Anterior cingulate cortex (tissue), 58 donors: ENCODE data around the gene MED13L.

ENCODE experiments used
- DNase-seq, 58 donors: peaks; one replicate each; lab custom pipeline; 2025; lab: John Stamatoyannopoulos, UW

Gene MED13L

DNA sequence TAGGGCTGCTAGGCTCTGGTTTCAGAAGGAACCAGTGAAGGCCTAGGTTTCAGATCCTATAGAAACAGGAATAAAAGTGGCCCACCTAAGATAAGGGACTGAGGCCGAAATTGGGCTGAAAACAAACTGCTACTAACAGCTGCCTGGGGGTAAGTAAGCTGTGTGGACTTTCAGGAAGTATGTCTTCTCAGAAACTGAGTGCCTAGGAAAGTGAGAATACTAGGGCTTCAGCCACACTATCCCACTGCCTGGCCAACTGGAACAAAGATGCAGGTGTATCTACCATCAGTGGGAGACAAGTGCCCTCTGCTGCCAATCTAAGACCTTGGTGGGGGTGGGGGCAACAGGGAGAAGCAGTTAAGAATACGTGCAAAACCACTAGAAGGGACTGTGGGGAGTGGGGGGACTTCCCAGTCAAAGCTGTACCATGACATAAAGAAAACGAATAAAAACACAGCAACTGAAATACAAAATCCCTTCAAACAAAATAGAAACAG lies 82.5 kb downstream of the MED13L start:
- DNase-seq: no peak

- DNase-seq: no peak
Measured at GRCh38 chr12:116189692-116190091, 87.8 kb downstream of the MED13L start.

GRCh38 chr12:116188581-116188980 lies 88.9 kb downstream of the MED13L start:
- no peak for DNase-seq

DNA sequence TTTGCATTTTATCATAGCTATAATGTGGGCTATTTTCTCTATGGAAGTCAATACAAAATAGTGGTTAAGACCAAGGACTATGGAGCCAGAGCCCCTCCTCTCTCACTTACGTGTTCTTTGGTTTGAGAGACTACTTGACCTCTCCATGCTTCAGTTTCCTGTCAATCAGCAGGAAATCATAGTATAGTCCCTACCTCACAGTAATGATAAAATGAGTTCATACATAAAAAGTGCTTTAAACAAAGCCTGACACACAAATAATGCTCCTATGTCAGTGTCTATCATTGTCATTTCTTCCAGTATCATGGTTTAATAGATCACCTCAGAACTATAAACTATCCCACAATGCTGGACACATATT lies 90.4 kb downstream of the MED13L start:
- DNase-seq: no peak

GRCh38 chr12:116186482-116187150 lies 90.9 kb downstream of the MED13L start:
- no peak for DNase-seq

DNA sequence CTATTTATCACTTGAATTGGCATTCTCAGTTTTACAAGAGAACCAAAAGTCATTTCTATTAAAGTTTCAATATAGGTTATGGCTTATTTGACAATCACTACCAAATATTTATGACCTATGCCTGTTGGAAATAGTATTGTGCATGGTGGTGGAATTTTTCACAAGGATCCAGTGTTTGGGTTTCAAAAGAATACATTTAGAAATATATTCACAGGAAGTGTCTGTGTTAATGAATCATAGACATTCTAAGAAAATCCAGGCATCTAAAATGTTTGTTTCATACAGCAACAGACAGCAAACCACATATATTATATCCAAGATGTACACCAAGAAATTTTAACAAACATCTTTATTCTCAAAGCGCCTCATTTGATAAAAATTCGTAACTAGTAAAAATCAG lies 92.7 kb downstream of the MED13L start:
- no peak for DNase-seq

GRCh38 chr12:116183741-116184141 lies 93.8 kb downstream of the MED13L start:
- DNase-seq: no peak

DNA sequence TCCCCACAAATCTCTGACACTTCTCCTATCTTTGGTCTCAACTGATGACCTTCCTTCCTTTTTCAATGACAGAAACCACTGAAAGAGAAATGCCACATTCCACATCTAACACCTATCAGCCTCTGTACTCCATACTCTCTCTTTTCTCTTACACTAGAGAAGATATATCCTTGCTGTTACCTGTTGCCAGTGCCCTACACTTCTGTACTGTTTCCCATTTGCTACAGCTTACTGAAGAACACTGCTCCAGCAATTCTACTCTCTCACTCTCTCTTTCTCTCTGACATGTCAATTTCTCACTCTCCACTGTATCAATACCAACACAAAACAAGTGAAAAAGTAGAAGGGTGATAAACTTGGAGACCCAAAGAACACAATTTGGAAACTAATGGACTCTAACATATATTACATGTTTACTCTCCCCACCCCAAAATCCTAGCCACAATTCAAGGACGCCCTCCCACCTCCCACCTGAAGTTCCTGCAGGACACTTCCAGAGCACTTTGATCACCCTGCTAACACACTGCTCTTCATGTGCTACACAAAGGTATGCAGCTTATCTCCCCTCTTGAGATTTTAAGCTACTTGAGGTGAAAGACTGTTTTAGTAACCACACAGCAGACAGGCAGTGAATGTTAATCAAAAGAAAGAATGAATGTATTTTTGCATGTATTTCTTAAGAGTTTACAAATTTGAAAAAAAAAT lies 95.0 kb downstream of the MED13L start:
- no peak for DNase-seq

- DNase-seq: no peak
Measured at GRCh38 chr12:116180448-116180847, 97.0 kb downstream of the MED13L start.

- DNase-seq: no peak
Measured at GRCh38 chr12:116179384-116179783, 98.1 kb downstream of the MED13L start.

GRCh38 chr12:116177017-116177416 lies 100.5 kb downstream of the MED13L start:
- no peak for DNase-seq

- no peak for DNase-seq
Measured at GRCh38 chr12:116174904-116175303, 102.6 kb downstream of the MED13L start.

GRCh38 chr12:116174006-116174405 lies 103.5 kb downstream of the MED13L start:
- DNase-seq: no peak

GRCh38 chr12:116172224-116172849 lies 105.2 kb downstream of the MED13L start:
- DNase-seq: no peak

- DNase-seq: no peak
Measured at GRCh38 chr12:116171549-116171948, 105.9 kb downstream of the MED13L start.

- DNase-seq: no peak
Measured at GRCh38 chr12:116169071-116169470, 108.4 kb downstream of the MED13L start.

GRCh38 chr12:116166306-116166705 lies 111.2 kb downstream of the MED13L start:
- no peak for DNase-seq

DNA sequence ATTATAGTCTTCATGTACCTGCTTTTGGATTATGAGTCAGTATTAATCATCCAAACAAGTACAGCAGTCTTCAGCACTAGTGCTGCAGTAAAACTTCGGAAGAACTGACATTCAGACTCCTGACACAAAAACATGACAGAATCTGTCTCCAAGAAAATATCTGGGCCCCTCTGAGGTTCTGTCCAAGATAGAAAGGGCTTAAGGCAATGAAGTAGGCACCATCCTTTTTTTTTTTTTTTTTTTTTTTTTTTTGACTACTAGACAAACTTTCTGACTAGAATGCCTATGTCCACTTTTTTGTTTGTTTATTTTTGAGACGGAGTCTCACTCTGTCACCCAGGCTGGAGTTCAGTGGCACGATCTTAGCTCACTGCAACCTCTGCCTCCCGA lies 112.5 kb downstream of the MED13L start:
- no peak for DNase-seq

- peak in 1 of 58 donors; percentile 43 for DNase-seq
Measured at GRCh38 chr12:116164250-116165035, 113.0 kb downstream of the MED13L start.

- no peak for DNase-seq
Measured at GRCh38 chr12:116162071-116162470, 115.4 kb downstream of the MED13L start.

DNA sequence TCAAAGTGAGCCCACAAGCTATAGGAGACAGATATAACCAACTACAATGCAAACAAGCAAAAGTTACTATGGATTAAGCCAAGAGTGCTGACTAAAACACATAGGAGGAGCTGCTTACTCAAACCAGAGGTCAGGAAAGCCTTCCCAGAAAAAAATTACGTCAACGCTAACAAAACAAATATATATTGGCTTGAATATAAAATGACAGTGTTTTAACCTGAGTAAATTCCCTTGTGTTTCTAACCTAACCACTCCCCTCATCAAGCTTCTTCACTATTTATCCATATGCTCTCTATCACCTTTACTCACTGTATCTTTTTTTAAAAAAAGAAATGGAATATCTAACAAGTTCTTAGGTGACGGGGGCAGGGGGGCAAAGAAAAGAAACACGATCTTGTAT lies 115.9 kb downstream of the MED13L start:
- DNase-seq: no peak
